HEK293 (cell line): ENCODE data around the gene ERCC1.
A peak's percentile ranks its signal among the peaks of the same experiment; 100 is the strongest.

Experiments
- CTCF ChIA-PET: fragments of 350-600 bp; formaldehyde crosslinking; extraction: SDS; loops from one replicate; lab custom pipeline; 2021; ENCODE audit warnings: antibody characterized with exemption; lab: Yijun Ruan, JAX
- POLR2A ChIA-PET: fragments of 300-600 bp; formaldehyde crosslinking; extraction: SDS; loops from one replicate; lab custom pipeline; 2020; ENCODE audit warnings: antibody characterized with exemption, inconsistent platforms; lab: Yijun Ruan, JAX
- H3K27ac ChIP-seq: fragments of 200-500 bp; sonication (Bioruptor generic); 2 replicates; pipeline ENCODE4 v1.5.1; 2014; ENCODE audit warnings: low read depth, low read length, control low read depth, inconsistent platforms; ENCODE audit errors: extremely low read depth
- H3K36me3 ChIP-seq, 2 experiments: fragments of 200-500 bp in 1 of 2; sonication (Bioruptor generic) in 1 of 2; 1 replicate in 1 of 2; 2 replicates in 1 of 2; pipeline ENCODE4 v1.5.1; 2014 to 2017; ENCODE audit warnings: inconsistent platforms in 2 of 2, low read length in 2 of 2; ENCODE audit not compliant: control insufficient read depth in 2 of 2, insufficient read depth in 1 of 2
- H3K4me1 ChIP-seq: fragments of 200-500 bp; sonication (Bioruptor generic); 2 replicates; pipeline ENCODE4 v1.5.1; 2014; ENCODE audit warnings: mild to moderate bottlenecking, low read length, inconsistent platforms; ENCODE audit not compliant: control insufficient read depth, insufficient read depth
- H3K4me3 ChIP-seq: 2 replicates; pipeline ENCODE4 v1.5.1; 2011; ENCODE audit warnings: low read depth, mild to moderate bottlenecking, control low read depth, low read length, moderate library complexity
- H3K9me3 ChIP-seq: fragments of 200-500 bp; sonication (Bioruptor generic); 2 replicates; pipeline ENCODE4 v1.5.1; 2014; ENCODE audit warnings: low read depth, low read length, inconsistent platforms; ENCODE audit not compliant: control insufficient read depth, insufficient read depth
- BCL11B ChIP-seq: fragments of 450-650 bp; formaldehyde crosslinking; IDR thresholded peaks from 2 replicates; pipeline ENCODE4 v1.5.1; 2016; ENCODE audit warnings: low read depth, missing biosample characterization, missing genetic modification characterization
- EGR2 ChIP-seq: fragments of 450-650 bp; formaldehyde crosslinking; IDR thresholded peaks from 2 replicates; pipeline ENCODE4 v1.5.1; 2016; ENCODE audit warnings: low read depth, missing biosample characterization, missing genetic modification characterization
- GFI1B ChIP-seq: fragments of 450-650 bp; formaldehyde crosslinking; IDR thresholded peaks from 2 replicates; pipeline ENCODE4 v1.5.1; 2016; ENCODE audit warnings: missing biosample characterization, missing genetic modification characterization
- OVOL3 ChIP-seq: fragments of 450-650 bp; formaldehyde crosslinking; IDR thresholded peaks from 2 replicates; pipeline ENCODE4 v1.5.1; 2016; ENCODE audit warnings: missing biosample characterization, missing genetic modification characterization
- SP3 ChIP-seq: fragments of 450-650 bp; formaldehyde crosslinking; IDR thresholded peaks from 2 replicates; pipeline ENCODE4 v1.5.1; 2016; ENCODE audit warnings: missing biosample characterization, missing genetic modification characterization
- ZBTB1 ChIP-seq: fragments of 450-650 bp; formaldehyde crosslinking; IDR thresholded peaks from 2 replicates; pipeline ENCODE4 v1.5.1; 2016; ENCODE audit warnings: missing biosample characterization, missing genetic modification characterization
- ZBTB20 ChIP-seq: fragments of 450-650 bp; formaldehyde crosslinking; IDR thresholded peaks from 2 replicates; pipeline ENCODE4 v1.5.1; 2016; ENCODE audit warnings: missing biosample characterization, missing genetic modification characterization
- ZFHX2 ChIP-seq: fragments of 450-650 bp; formaldehyde crosslinking; conservative IDR thresholded peaks from 2 replicates; pipeline ENCODE4 v1.5.1; 2016; ENCODE audit warnings: missing biosample characterization, missing genetic modification characterization
- ZNF239 ChIP-seq: fragments of 450-650 bp; formaldehyde crosslinking; IDR thresholded peaks from 2 replicates; pipeline ENCODE4 v1.5.1; 2016; ENCODE audit warnings: missing biosample characterization, missing genetic modification characterization
- ZNF529 ChIP-seq: fragments of 450-650 bp; formaldehyde crosslinking; IDR thresholded peaks from 2 replicates; pipeline ENCODE4 v1.5.1; 2017; ENCODE audit warnings: missing genetic modification characterization, missing biosample characterization; ENCODE audit not compliant: insufficient replicate concordance
- ZNF76 ChIP-seq: fragments of 450-650 bp; formaldehyde crosslinking; IDR thresholded peaks from 2 replicates; pipeline ENCODE4; 2016; ENCODE audit warnings: low read depth, missing biosample characterization, missing genetic modification characterization, borderline replicate concordance
- TF ChIP-seq, protein P1 (sequence below): fragments of 450-650 bp; formaldehyde crosslinking; IDR thresholded peaks from 2 replicates; pipeline ENCODE4 v1.5.1; 2016; ENCODE audit warnings: missing biosample characterization, missing genetic modification characterization
- TF ChIP-seq, protein P2 (sequence below): fragments of 450-650 bp; formaldehyde crosslinking; IDR thresholded peaks from 2 replicates; pipeline ENCODE4 v1.5.1; 2016; ENCODE audit warnings: missing biosample characterization, missing genetic modification characterization
- TF ChIP-seq, protein P3 (sequence below): fragments of 450-650 bp; formaldehyde crosslinking; IDR thresholded peaks from 2 replicates; pipeline ENCODE4 v1.5.1; 2016; ENCODE audit warnings: missing biosample characterization, missing genetic modification characterization
- TF ChIP-seq, protein P4 (sequence below): fragments of 450-650 bp; formaldehyde crosslinking; IDR thresholded peaks from 2 replicates; pipeline ENCODE4 v1.5.1; 2016; ENCODE audit warnings: missing biosample characterization, missing genetic modification characterization

Gene ERCC1

DNA sequence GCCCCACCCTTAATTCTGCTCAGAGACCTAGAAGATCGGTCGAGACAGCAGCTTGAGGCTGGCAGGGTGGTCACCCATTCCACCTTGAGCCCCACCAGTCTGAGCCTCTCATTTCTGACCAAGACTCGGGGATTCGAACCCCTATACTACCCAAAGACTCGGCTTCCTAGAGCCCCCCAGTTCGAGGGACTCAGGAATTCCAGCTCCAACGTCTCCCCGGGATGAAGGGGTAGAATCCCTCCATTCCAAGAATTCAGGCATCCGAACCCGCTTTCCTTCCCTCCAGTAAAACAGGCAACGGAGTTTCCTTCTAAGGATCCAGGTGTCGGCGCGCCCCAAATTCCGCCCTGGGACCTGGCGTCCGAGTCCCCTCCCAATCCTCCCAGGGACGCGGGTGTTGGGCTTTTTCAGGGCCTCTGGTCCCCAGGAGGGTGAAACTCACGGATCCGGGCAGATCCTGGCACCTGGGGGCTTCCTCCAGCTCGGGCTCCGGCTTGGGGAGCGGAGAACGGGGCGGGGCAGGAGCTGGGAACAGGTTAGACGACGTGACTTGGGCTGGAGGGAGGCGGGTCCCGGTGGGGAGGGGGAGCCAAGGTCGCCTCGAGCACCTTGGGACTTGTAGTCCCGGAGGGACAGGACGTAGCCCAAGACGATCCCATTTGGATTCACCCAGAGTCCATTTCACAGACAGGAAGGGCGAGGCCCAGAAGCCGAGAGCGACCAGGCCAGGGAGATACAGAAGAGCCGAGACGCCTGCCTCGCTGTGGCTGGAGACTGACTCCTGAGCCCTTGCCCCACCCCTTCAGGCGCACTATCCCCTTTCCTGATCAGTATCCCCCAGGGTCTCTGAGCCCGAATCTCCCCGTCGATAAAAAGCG, 18.9 kb downstream of the ERCC1 start, which contains the start of gene PPP1R13L (continued):
- TF ChIP-seq, protein P1, sequence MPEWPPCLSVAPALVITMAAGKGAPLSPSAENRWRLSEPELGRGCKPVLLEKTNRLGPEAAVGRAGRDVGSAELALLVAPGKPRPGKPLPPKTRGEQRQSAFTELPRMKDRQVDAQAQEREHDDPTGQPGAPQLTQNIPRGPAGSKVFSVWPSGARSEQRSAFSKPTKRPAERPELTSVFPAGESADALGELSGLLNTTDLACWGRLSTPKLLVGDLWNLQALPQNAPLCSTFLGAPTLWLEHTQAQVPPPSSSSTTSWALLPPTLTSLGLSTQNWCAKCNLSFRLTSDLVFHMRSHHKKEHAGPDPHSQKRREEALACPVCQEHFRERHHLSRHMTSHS = no peak
- TF ChIP-seq, protein P2, sequence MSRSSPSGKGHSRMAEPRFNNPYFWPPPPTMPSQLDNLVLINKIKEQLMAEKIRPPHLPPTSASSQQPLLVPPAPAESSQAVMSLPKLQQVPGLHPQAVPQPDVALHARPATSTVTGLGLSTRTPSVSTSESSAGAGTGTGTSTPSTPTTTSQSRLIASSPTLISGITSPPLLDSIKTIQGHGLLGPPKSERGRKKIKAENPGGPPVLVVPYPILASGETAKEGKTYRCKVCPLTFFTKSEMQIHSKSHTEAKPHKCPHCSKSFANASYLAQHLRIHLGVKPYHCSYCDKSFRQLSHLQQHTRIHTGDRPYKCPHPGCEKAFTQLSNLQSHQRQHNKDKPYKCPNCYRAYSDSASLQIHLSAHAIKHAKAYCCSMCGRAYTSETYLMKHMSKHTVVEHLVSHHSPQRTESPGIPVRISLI (tag by site-specific recombination) = no peak
- no peak for TF ChIP-seq BCL11B (tag by site-specific recombination)
- TF ChIP-seq ZBTB20 = peak; percentile 18; the same call in 1 of the 2 replicates
- no peak for TF ChIP-seq ZNF239 (tag by site-specific recombination)
- TF ChIP-seq ZNF529 (tag by site-specific recombination) = no peak

DNA sequence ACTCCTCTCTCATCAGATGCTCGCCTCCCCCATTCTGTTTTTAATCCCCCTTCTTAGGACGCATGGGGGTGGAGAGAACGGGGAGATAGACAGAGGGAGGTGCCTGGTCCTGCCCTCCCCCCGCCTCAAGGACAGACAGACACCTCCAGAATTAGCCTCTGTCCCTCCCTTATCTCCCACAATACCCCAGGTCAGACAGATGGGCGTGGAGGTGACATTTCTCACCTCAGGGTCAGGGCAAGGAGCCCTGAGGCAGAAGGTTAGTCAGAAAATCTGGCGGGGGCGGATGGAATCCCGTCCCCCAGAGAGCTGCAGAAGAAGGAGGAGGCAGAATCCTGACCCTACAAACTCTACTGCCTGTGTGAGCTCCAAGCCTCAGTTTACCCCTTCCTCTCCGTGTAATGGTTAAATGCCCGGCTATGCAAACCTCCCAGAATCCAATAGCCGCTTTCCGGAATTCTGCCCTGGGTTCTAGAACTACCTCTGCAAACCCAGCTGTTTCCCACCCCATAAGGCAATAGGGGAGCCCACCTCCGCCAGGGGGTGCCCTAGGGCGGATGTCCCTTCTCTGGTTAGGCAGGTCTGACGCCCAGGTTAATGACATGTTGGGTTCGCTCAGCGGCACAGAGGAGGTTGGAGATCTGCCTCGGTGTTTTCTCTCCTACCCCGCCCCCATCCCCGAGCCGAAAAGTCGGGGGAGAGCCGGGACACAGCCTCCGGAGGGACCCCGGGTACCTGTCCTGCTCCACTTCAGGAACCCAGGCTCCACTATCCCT, 19.7 kb downstream of the ERCC1 start:
- ChIA-PET POLR2A (interaction anchor here (0.6 to 2.3 kb wide), 8 partner anchors 9 to 104 kb away, joined by 3 to 7 read pairs (median 4); partner anchors contain the start of gene FOSB), CTCF (interaction anchor here (0.6 to 4.6 kb wide), 20 partner anchors 10 to 636 kb away, joined by 3 to 32 read pairs (median 6); partner anchors contain the start of gene KLC3)
- peaks cover 0 to 8% of the 10 kb centered on the region in 2 experiments; a peak in 2 of 3 replicates for H3K36me3 ChIP-seq
- 0 out of 2 replicates have a peak, but pooled peaks cover 7% of the 10 kb centered on the region for H3K4me1 ChIP-seq
- peak overlapping the region; percentile 53 for H3K4me3 ChIP-seq
- peak; percentile 67; the same call in 1 of the 2 replicates for TF ChIP-seq EGR2
- TF ChIP-seq SP3 (tag by site-specific recombination) = peak; percentile 18; the same call in 1 of the 2 replicates
- TF ChIP-seq ZFHX2 (tag by site-specific recombination) = peak; percentile 70
- TF ChIP-seq, protein P3, sequence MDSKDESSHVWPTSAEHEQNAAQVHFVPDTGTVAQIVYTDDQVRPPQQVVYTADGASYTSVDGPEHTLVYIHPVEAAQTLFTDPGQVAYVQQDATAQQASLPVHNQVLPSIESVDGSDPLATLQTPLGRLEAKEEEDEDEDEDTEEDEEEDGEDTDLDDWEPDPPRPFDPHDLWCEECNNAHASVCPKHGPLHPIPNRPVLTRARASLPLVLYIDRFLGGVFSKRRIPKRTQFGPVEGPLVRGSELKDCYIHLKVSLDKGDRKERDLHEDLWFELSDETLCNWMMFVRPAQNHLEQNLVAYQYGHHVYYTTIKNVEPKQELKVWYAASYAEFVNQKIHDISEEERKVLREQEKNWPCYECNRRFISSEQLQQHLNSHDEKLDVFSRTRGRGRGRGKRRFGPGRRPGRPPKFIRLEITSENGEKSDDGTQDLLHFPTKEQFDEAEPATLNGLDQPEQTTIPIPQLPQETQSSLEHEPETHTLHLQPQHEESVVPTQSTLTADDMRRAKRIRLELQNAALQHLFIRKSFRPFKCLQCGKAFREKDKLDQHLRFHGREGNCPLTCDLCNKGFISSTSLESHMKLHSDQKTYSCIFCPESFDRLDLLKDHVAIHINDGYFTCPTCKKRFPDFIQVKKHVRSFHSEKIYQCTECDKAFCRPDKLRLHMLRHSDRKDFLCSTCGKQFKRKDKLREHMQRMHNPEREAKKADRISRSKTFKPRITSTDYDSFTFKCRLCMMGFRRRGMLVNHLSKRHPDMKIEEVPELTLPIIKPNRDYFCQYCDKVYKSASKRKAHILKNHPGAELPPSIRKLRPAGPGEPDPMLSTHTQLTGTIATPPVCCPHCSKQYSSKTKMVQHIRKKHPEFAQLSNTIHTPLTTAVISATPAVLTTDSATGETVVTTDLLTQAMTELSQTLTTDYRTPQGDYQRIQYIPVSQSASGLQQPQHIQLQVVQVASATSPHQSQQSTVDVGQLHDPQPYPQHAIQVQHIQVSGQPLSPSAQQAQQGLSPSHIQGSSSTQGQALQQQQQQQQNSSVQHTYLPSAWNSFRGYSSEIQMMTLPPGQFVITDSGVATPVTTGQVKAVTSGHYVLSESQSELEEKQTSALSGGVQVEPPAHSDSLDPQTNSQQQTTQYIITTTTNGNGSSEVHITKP (tag by site-specific recombination) = peak; percentile 30; the same call in 1 of the 2 replicates
- TF ChIP-seq ZNF76 (tag by site-specific recombination) = 0 out of 2 replicates have a peak, but pooled peaks have one; percentile 14
- TF ChIP-seq GFI1B (tag by site-specific recombination) = no peak
- TF ChIP-seq ZBTB1 (tag by site-specific recombination) = no peak
- TF ChIP-seq OVOL3 (tag by site-specific recombination) = no peak
- TF ChIP-seq, protein P4, sequence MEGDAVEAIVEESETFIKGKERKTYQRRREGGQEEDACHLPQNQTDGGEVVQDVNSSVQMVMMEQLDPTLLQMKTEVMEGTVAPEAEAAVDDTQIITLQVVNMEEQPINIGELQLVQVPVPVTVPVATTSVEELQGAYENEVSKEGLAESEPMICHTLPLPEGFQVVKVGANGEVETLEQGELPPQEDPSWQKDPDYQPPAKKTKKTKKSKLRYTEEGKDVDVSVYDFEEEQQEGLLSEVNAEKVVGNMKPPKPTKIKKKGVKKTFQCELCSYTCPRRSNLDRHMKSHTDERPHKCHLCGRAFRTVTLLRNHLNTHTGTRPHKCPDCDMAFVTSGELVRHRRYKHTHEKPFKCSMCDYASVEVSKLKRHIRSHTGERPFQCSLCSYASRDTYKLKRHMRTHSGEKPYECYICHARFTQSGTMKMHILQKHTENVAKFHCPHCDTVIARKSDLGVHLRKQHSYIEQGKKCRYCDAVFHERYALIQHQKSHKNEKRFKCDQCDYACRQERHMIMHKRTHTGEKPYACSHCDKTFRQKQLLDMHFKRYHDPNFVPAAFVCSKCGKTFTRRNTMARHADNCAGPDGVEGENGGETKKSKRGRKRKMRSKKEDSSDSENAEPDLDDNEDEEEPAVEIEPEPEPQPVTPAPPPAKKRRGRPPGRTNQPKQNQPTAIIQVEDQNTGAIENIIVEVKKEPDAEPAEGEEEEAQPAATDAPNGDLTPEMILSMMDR (tag by site-specific recombination) = 0 out of 2 replicates have a peak, but pooled peaks have one; percentile 21
- H3K9me3 ChIP-seq = no peaks in the 10 kb centered on the region
- H3K27ac ChIP-seq = no peak overlapping the region
